CD4-positive, alpha-beta T cell treated with Interleukin-10 for 1 hour (primary cell): ENCODE results near the gene DEFB128.

Experiments used
- DNase-seq: peaks from one replicate; pipeline ENCODE4 v3.0.0-alpha.2; 2020

The DEFB128 gene

GRCh38 chr20:145877-146276 lies 43.6 kb downstream of the DEFB128 start:
- no peak for DNase-seq

GRCh38 chr20:142290-142689 lies 47.2 kb downstream of the DEFB128 start, which contains the start of gene DEFB126:
DEFB126 (plus strand) TSS chr20:142590; CDS start chr20:142629, 39 bp downstream.
- DNase-seq: no peak
